SK-N-SH (cell line): ENCODE measurements around the gene ECI1. TPM values are rescaled to one million over a fixed set of nuclear protein-coding genes. Genes with fewer than 3 reads are reported as not detected.

ENCODE experiments used
- CTCF ChIA-PET: fragments of 300-600, 350-600 bp; formaldehyde crosslinking; extraction: SDS; loops from one replicate; lab custom pipeline; 2021; lab: Yijun Ruan, JAX
- POLR2A ChIA-PET: fragments of 350-600 bp; sonication (Branson Sonifier 250); formaldehyde crosslinking; extraction: SDS; loops from one replicate; lab custom pipeline; 2020; ENCODE audit warnings: antibody characterized with exemption, inconsistent platforms; lab: Yijun Ruan, JAX
- DNase-seq: peaks from one replicate; pipeline ENCODE4 v3.0.0; 2012
- H2AFZ ChIP-seq: fragments of 200-600 bp; sonication (generic); 2 replicates; pipeline ENCODE4 v1.8.1; 2016; ENCODE audit warnings: antibody characterized with exemption, mild to moderate bottlenecking, low read depth
- H3F3A ChIP-seq: fragments of 200-600 bp; sonication (generic); replicated peaks from 2 replicates; pipeline ENCODE3; 2016; ENCODE audit warnings: antibody characterized with exemption, mild to moderate bottlenecking; ENCODE audit not compliant: insufficient read depth
- H3K27ac ChIP-seq, 2 experiments: fragments of 200-500 bp in 1 of 2; fragments of 200-600 bp in 1 of 2; sonication (Bioruptor generic) in 1 of 2; sonication (generic), shearing (Covaris generic) in 1 of 2; 2 replicates each; pipeline versions ENCODE4 v1.5.1 to v1.6.1; 2014 to 2016; ENCODE audit warnings: low read depth in 2 of 2, inconsistent platforms in 1 of 2, low read length in 1 of 2, mild to moderate bottlenecking in 1 of 2, mixed read lengths in 1 of 2
- H3K27me3 ChIP-seq: fragments of 200-600 bp; sonication (generic), shearing (Covaris generic); 2 replicates; pipeline ENCODE4 v1.6.1; 2016; ENCODE audit warnings: mixed run types; ENCODE audit not compliant: insufficient read depth
- H3K36me3 ChIP-seq, 2 experiments: fragments of 200-500 bp in 1 of 2; fragments of 200-600 bp in 1 of 2; sonication (Bioruptor generic) in 1 of 2; sonication (generic) in 1 of 2; replicated peaks in 1 of 2; 2 replicates each; pipeline versions ENCODE3 to v1.5.1; 2014 to 2016; ENCODE audit warnings: low read length in 1 of 2, mild to moderate bottlenecking in 1 of 2; ENCODE audit not compliant: insufficient read depth in 2 of 2, control insufficient read depth in 1 of 2
- H3K4me1 ChIP-seq, 2 experiments: fragments of 200-500 bp in 1 of 2; fragments of 200-600 bp in 1 of 2; sonication (Bioruptor generic) in 1 of 2; sonication (generic), shearing (Covaris generic) in 1 of 2; 2 replicates each; pipeline versions ENCODE4 v1.5.1 to v1.6.1; 2014 to 2016; ENCODE audit warnings: low read depth in 1 of 2, low read length in 1 of 2, mixed run types in 1 of 2; ENCODE audit not compliant: insufficient read depth in 2 of 2, control insufficient read depth in 1 of 2
- H3K4me2 ChIP-seq: fragments of 200-600 bp; sonication (generic), shearing (Covaris generic); 2 replicates; pipeline ENCODE4 v1.6.1; 2017; ENCODE audit warnings: mixed run types
- H3K4me3 ChIP-seq, 2 experiments: fragments of 200-500 bp in 1 of 2; fragments of 200-600 bp in 1 of 2; sonication (Bioruptor generic) in 1 of 2; sonication (generic), shearing (Covaris generic) in 1 of 2; 2 replicates each; pipeline versions ENCODE4 v1.5.1 to v1.8.1; 2014 to 2016; ENCODE audit warnings: low read depth in 2 of 2, inconsistent platforms in 1 of 2, low read length in 1 of 2, mild to moderate bottlenecking in 1 of 2, mixed read lengths in 1 of 2, moderate library complexity in 1 of 2
- H3K79me2 ChIP-seq: fragments of 200-600 bp; sonication (generic); 2 replicates; pipeline ENCODE4 v1.8.1; 2017; ENCODE audit warnings: mild to moderate bottlenecking; ENCODE audit not compliant: insufficient read depth
- H3K9ac ChIP-seq: fragments of 200-600 bp; sonication (generic); 2 replicates; pipeline ENCODE4 v1.6.1; 2017; ENCODE audit warnings: mixed run types
- H3K9me2 ChIP-seq: fragments of 200-600 bp; sonication (generic); 2 replicates; pipeline ENCODE4 v1.6.1; 2017; ENCODE audit warnings: mixed run types
- H3K9me3 ChIP-seq: fragments of 200-600 bp; sonication (generic); 2 replicates; pipeline ENCODE4 v1.6.1; 2017; ENCODE audit warnings: mixed run types, mild to moderate bottlenecking, moderate library complexity
- H4K20me1 ChIP-seq: fragments of 200-600 bp; sonication (generic); 2 replicates; pipeline ENCODE4 v1.6.1; 2017; ENCODE audit warnings: mild to moderate bottlenecking, mixed run types; ENCODE audit not compliant: insufficient read depth
- CTCF ChIP-seq: fragments of 200-600 bp; sonication (generic); IDR thresholded peaks from 2 replicates; pipeline ENCODE4 v1.6.1; 2017; ENCODE audit warnings: antibody characterized with exemption, mild to moderate bottlenecking, moderate library complexity
- ELF1 ChIP-seq: IDR thresholded peaks from 2 replicates; pipeline ENCODE4 v1.4.0; 2012
- EP300 ChIP-seq, 2 experiments: IDR thresholded peaks; 2 replicates each; pipeline versions ENCODE4 v1.4.0 to v1.6.1; 2012; ENCODE audit warnings: borderline replicate concordance in 1 of 2, low read depth in 1 of 2, low read length in 1 of 2
- EZH2phosphoT487 ChIP-seq: fragments of 200-600 bp; sonication (generic); IDR thresholded peaks from 2 replicates; pipeline ENCODE4 v1.6.1; 2017; ENCODE audit warnings: low read depth, mixed run types, mild to moderate bottlenecking, antibody characterized with exemption, moderate library complexity, borderline replicate concordance
- FOSL2 ChIP-seq: IDR thresholded peaks from 2 replicates; pipeline ENCODE4 v1.4.0; 2012; ENCODE audit warnings: low read depth, mild to moderate bottlenecking, moderate library complexity, borderline replicate concordance
- FOXM1 ChIP-seq: IDR thresholded peaks from 2 replicates; pipeline ENCODE4 v1.4.0; 2012; ENCODE audit warnings: low read depth, mild to moderate bottlenecking
- GABPA ChIP-seq: IDR thresholded peaks from 2 replicates; pipeline ENCODE4 v1.4.0; 2012; ENCODE audit warnings: low read depth, mild to moderate bottlenecking
- JUND ChIP-seq: IDR thresholded peaks from 2 replicates; pipeline ENCODE4 v1.4.0; 2012
- NRF1 ChIP-seq: IDR thresholded peaks from 2 replicates; pipeline ENCODE4 v1.6.1; 2012; ENCODE audit warnings: low read depth, mild to moderate bottlenecking, low read length
- PBX3 ChIP-seq: IDR thresholded peaks from 2 replicates; pipeline ENCODE4; 2012
- RAD21 ChIP-seq: IDR thresholded peaks from 2 replicates; pipeline ENCODE4 v1.6.1; 2012; ENCODE audit warnings: mild to moderate bottlenecking, low read length
- RCOR1 ChIP-seq: fragments of 150-350 bp; IDR thresholded peaks from 2 replicates; pipeline ENCODE4 v1.6.1; 2017; ENCODE audit warnings: antibody characterized with exemption, low read length
- RFX5 ChIP-seq: IDR thresholded peaks from 2 replicates; pipeline ENCODE4 v1.6.1; 2012; ENCODE audit warnings: mild to moderate bottlenecking, improper control_type of control experiment, low read length
- RXRA ChIP-seq: IDR thresholded peaks from 2 replicates; pipeline ENCODE4 v1.4.0; 2012; ENCODE audit warnings: low read depth, mild to moderate bottlenecking, borderline replicate concordance
- SMC3 ChIP-seq: IDR thresholded peaks from 2 replicates; pipeline ENCODE4 v1.6.1; 2012; ENCODE audit warnings: low read depth, low read length, improper control_type of control experiment
- TAF1 ChIP-seq: IDR thresholded peaks from 2 replicates; pipeline ENCODE4 v1.6.1; 2012; ENCODE audit warnings: low read depth, mild to moderate bottlenecking, low read length, moderate library complexity, borderline replicate concordance
- TEAD4 ChIP-seq: IDR thresholded peaks from 2 replicates; pipeline ENCODE4 v1.4.0; 2012; ENCODE audit warnings: mild to moderate bottlenecking, borderline replicate concordance; ENCODE audit not compliant: insufficient read depth
- USF1 ChIP-seq: IDR thresholded peaks from 2 replicates; pipeline ENCODE4 v1.4.0; 2012; ENCODE audit warnings: low read depth, borderline replicate concordance
- YY1 ChIP-seq: IDR thresholded peaks from 2 replicates; pipeline ENCODE4 v1.4.0; 2012; ENCODE audit warnings: low read depth, mild to moderate bottlenecking
- WGBS: methylation state at CpG from one replicate; pipeline ENCODE4 v1.1.6; 2017; ENCODE audit warnings: low lambda C conversion rate; 5-methylcytosine and 5-hydroxymethylcytosine counted together
- polyA plus RNA-seq, 3 experiments: library from polyadenylated mRNA; depleted of rRNA; stranded (reverse); fragments of >200 nt; gene quantifications; 2 replicates each; pipeline ENCODE4 v1.2.3, GENCODE V29; 2012

ECI1 gene
- polyA plus RNA-seq, 1 of the 3 experiments (the other 2 are of a cell fraction), result 61.8 TPM

GRCh38 chr16:2280461-2280860 lies 29.1 kb upstream of the ECI1 start:
- H3K27me3 ChIP-seq, result no peaks in the 10 kb centered on the region
- ChIA-PET CTCF (no interaction called here), POLR2A (interaction anchor here (0.6 to 2.5 kb wide), 3 partner anchors 9 to 49 kb away, joined by 3 to 7 read pairs (median 3); no protein-coding TSS in a partner anchor)

More at GRCh38 chr16:2280461-2280860, 29.1 kb upstream of the ECI1 start:
- Histone ChIP-seq H3K4me1 (no peaks in the 10 kb centered on the region), H2AFZ (no peak overlapping the region), H4K20me1 (no peaks in the 10 kb centered on the region), H3K36me3 (peaks cover 0 to 12% of the 10 kb centered on the region in 2 experiments), H3K4me3 (no peak overlapping the region), H3K9me3 (no peaks in the 10 kb centered on the region), H3K9me2 (no peaks in the 10 kb centered on the region), H3K4me2 (no peak overlapping the region), H3K9ac (no peak overlapping the region), H3F3A (no peaks in the 10 kb centered on the region), H3K27ac (no peak overlapping the region)
- DNase-seq, result no peak
- 81% methylated on average over 3 of the region's 8 CpGs for WGBS
- TF ChIP-seq TEAD4, result no peak
- TF ChIP-seq GABPA, result no peak
- TF ChIP-seq RCOR1, result no peak
- TF ChIP-seq PBX3, result no peak
- no peak for TF ChIP-seq RFX5
- no peak for TF ChIP-seq EP300 (IDR thresholded peaks at IDR 0.05; ENCODE audit: borderline replicate concordance in 1 of 2, low read depth in 1 of 2, low read length in 1 of 2)
- no peak for TF ChIP-seq CTCF
- TF ChIP-seq FOXM1, result no peak
- TF ChIP-seq JUND, result no peak
- no peak for TF ChIP-seq USF1
- no peak for TF ChIP-seq RAD21
- TF ChIP-seq SMC3, result no peak
- TF ChIP-seq RXRA, result no peak
- TF ChIP-seq YY1, result no peak
- TF ChIP-seq EZH2phosphoT487, result no peak
- no peak for TF ChIP-seq ELF1
- TF ChIP-seq FOSL2, result no peak
- TF ChIP-seq TAF1, result no peak
- no peak for TF ChIP-seq NRF1
- TF ChIP-seq, all 33 proteins: peak for 0
- no peaks in the 10 kb centered on the region for H3K79me2 ChIP-seq
